Measurements from ENCODE around the gene GPC6. TPM values are rescaled to one million over a fixed set of nuclear protein-coding genes. Genes with fewer than 3 reads are reported as not detected.

GPC6 gene
- total RNA-seq, 1 experiment from 2014 or later: 63.7 TPM

DNA sequence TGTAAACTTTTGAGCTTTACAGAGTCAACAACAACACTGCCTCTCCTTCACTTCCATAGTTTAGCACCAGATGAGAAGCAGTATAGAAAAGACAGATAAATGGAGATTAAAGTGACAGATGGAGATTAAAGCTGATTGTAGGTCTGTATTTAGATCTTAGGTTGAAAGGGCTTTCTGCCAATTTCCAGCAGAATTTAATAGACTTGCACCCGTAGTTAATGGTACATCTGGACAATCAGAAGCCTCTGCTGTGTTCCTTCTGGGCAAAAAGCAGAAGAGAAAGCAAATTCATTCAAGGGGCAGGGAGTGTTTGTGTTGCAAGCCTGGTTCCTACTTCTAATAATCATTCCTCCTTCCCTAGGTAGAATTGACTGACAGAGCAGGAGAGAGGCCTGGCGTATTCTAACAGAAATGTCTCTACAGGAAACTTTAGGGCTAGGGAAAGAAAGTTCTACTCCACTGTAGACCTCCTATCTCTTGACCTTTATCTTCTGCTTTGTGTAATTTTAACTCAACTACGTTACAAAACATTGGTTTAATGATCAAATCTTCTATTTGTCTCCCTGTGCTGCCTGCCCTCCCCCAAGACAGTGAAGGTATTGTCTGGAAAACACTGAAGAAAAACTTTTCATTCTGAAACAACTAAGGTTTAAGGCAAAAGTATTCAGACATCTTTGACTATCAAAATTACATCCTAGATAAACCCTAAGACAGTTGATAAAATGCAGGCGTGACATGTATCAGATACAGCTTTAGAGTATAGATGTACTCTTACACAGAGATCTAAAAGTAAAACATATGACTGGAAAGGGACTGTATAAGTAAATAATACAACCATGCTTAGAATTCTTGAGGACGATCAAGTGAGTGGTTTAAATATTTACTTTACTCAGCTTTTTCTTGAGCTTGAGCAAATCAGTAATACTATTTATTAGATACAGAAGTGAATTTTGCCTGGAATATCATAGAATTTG is 44.4 kb downstream of the GPC6 start:
- no peaks in the 10 kb centered on the region for H3K36me3 ChIP-seq (replicated peaks; ENCODE audit: control insufficient read depth, insufficient read depth, low read length)
- H3K27me3 ChIP-seq (ENCODE audit: control insufficient read depth, insufficient read depth, low read length): no peaks in the 10 kb centered on the region
- DNase-seq: no peak
- H3K4me3 ChIP-seq (ENCODE audit: insufficient read depth, low read depth, low read length): no peak overlapping the region

DNA sequence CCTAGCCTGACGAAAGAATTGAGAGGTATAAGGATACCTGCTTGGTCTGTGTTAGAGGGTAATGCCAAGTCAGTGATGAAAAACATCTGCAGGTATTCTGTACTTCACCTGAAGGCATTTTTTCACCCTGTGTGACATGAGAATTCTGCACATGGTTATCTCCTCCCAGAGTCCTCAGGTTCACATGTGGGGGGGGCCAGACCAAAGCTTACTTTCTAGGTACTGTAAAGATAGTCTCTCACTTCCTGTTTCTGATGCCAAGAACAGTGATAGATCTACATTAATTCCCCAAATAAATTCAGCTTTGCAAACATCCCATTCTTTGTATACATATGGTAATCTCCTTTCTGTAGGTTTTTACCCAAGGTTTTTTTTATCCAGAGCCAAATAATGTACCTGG is 53.4 kb downstream of the GPC6 start:
- H3K27me3 ChIP-seq (ENCODE audit: control insufficient read depth, insufficient read depth, low read length): no peaks in the 10 kb centered on the region
- no peak for DNase-seq
- no peak overlapping the region for H3K4me3 ChIP-seq (ENCODE audit: insufficient read depth, low read depth, low read length)
- H3K36me3 ChIP-seq (replicated peaks; ENCODE audit: control insufficient read depth, insufficient read depth, low read length): no peaks in the 10 kb centered on the region

DNA sequence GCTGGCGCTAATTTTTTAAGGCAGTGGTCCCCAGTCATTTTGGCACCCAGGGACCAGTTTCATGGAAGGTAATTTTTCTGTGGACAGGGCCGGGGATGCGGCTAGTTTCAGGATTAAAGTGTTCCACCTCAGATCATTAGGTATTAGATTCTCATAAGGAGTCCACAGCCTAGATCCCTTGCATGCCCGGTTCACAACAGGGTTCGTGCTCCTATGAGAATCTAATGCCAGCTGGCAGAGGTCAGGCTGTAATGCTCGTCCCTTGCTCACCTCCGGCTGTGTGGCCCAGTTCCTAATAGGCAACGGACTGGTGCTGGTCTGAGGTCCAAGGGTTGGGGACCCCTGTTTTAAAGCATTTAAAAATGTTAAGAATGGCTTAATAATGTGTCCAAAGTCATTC is 54.1 kb downstream of the GPC6 start:
- H3K36me3 ChIP-seq (replicated peaks; ENCODE audit: control insufficient read depth, insufficient read depth, low read length): no peaks in the 10 kb centered on the region
- no peaks in the 10 kb centered on the region for H3K27me3 ChIP-seq (ENCODE audit: control insufficient read depth, insufficient read depth, low read length)
- no peak for DNase-seq
- no peak overlapping the region for H3K4me3 ChIP-seq (ENCODE audit: insufficient read depth, low read depth, low read length)

DNA sequence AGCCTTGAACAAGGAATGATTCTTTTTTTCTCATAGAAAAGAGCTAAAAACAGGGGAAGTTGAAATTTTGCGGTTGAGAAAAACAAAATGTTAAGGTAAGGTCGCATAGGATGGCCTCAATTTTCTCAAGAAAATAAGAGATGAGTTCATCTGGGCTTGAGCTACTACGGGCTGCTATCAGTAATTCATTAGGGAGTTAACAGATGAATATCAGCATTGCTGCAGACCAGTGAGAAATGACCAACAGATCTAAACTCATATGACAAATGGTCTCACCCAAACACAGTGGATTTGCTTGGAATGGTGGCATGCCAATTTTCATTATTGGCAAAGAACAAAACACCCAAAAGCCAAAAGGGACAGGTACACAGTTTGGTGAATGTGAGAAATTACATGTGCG is 56.6 kb downstream of the GPC6 start:
- Histone ChIP-seq H3K27me3 (ENCODE audit: control insufficient read depth, insufficient read depth, low read length) (no peaks in the 10 kb centered on the region), H3K4me3 (ENCODE audit: insufficient read depth, low read depth, low read length) (no peak overlapping the region), H3K36me3 (replicated peaks; ENCODE audit: control insufficient read depth, insufficient read depth, low read length) (no peaks in the 10 kb centered on the region)
- DNase-seq: no peak

DNA sequence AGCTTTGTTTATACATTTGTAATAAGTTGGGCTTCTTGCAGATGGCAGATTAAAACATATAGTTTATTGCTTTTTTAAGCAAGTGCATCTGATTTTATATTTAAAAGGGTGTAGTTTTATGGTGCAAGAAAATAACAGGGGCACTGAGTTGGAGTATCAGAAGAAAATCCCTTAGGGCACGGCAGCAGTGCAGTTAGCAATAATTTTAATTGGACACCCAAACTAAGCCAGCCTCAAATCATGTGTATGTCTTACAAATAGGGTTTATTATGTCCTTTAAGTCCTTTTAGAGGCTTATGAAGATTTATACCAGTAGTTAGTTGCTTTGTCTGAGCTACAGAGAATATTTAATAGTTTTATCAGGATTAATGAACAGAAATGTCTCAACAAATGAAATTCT is 57.5 kb downstream of the GPC6 start:
- Histone ChIP-seq H3K4me3 (ENCODE audit: insufficient read depth, low read depth, low read length) (no peak overlapping the region), H3K27me3 (ENCODE audit: control insufficient read depth, insufficient read depth, low read length) (no peaks in the 10 kb centered on the region), H3K36me3 (replicated peaks; ENCODE audit: control insufficient read depth, insufficient read depth, low read length) (no peaks in the 10 kb centered on the region)
- no peak for DNase-seq

DNA sequence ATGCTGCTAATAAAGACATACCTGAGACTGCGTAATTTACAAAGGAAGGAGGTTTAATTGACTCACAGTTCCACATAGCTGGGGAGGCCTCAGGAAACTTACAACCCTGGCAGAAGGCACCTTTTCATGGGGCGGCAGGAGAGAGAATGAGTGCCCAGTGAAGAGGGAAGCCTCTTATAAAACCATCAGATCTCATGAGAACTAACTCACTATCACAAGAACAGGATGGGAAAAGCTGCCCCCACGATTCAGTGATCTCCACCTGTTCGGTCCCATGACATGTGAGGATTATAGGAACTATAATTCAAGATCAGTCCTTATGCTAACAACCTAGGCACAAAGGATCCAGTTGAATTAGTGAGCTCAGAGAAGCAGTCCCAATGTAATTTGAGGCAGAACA is 59.4 kb downstream of the GPC6 start:
- DNase-seq: no peak
- no peak overlapping the region for H3K4me3 ChIP-seq (ENCODE audit: insufficient read depth, low read depth, low read length)

DNA sequence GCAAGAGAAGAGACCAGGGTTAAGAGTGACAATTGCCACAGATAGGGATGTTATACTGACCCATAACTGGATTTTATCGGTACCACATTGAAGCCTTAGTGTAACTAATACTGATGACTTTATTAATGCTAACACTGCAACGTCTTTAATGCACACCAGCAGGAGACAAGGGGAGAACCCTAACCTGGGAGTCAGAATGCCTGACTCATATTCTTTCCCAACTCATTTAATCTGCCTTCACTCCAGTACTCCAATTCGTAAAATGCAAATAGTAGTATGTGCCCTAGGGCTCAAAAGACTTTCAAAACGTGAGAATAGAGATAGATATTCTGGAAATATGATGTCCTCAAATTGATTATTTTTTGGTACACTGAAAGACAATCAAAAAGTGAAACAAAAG is 62.4 kb downstream of the GPC6 start:
- Histone ChIP-seq H3K36me3 (replicated peaks; ENCODE audit: control insufficient read depth, insufficient read depth, low read length) (no peaks in the 10 kb centered on the region), H3K4me3 (ENCODE audit: insufficient read depth, low read depth, low read length) (no peak overlapping the region), H3K27me3 (ENCODE audit: control insufficient read depth, insufficient read depth, low read length) (no peaks in the 10 kb centered on the region)
- no peak for DNase-seq

More for the DNA sequence above, 59.4 kb downstream of the GPC6 start:
- H3K27me3 ChIP-seq (ENCODE audit: control insufficient read depth, insufficient read depth, low read length): no peaks in the 10 kb centered on the region
- H3K36me3 ChIP-seq (replicated peaks; ENCODE audit: control insufficient read depth, insufficient read depth, low read length): no peaks in the 10 kb centered on the region

DNA sequence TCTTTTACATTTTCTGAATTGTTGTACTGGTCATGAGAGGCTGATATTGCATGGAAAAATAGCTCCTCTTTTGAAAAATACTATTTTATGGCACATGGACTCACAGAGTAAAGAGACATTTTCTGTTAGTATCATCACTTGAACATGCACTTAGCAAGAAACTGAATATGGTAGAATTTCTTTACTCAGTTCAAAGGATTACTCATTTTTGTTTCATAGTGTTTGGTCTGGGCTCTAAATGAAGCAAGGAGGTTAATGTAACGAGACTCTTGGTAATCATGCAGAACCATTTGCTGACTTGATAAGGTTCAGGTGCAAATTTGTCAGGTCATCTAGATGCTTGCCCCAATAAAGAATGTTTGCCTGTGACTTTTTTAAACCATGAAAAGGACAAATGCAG is 63.2 kb downstream of the GPC6 start:
- Histone ChIP-seq H3K27me3 (ENCODE audit: control insufficient read depth, insufficient read depth, low read length) (no peaks in the 10 kb centered on the region), H3K4me3 (ENCODE audit: insufficient read depth, low read depth, low read length) (no peak overlapping the region), H3K36me3 (replicated peaks; ENCODE audit: control insufficient read depth, insufficient read depth, low read length) (no peaks in the 10 kb centered on the region)
- DNase-seq: no peak

DNA sequence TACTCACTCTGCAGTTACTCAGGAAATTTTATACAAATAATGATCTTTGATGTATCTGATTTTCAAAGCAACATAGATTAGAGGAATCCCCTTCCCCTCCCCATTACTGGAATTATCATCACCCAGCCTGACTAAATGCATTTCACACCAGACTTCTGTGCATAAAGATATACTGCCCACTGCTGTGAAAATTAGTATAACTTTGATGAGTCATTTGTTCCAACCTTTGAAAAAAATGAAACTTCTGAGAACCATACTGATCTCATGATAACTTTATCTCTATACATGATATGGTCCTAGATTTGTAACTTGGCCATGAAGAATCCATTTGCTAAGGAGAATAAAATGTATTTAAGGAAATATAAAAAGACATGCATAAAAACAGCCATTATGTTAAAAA is 63.9 kb downstream of the GPC6 start:
- no peak for DNase-seq
- no peak overlapping the region for H3K4me3 ChIP-seq (ENCODE audit: insufficient read depth, low read depth, low read length)
- no peaks in the 10 kb centered on the region for H3K36me3 ChIP-seq (replicated peaks; ENCODE audit: control insufficient read depth, insufficient read depth, low read length)
- H3K27me3 ChIP-seq (ENCODE audit: control insufficient read depth, insufficient read depth, low read length): no peaks in the 10 kb centered on the region

DNA sequence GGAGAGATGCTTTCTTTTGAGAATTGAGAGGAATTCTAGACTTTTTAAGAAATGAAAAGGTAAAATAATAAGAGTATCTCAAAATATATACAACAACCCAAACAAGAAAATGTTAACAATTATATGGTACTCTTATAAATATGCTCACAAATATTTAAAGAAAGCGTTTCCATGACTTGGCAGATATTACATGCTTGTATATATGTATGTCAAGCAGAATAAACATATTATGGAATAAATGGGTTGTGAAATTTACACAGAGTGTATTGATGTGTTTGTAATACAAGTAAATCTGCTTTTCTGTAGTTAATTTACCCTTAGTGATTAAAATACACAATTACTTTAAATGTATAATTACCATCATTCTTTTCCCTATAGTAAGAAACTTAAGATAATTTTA is 65.8 kb downstream of the GPC6 start:
- no peaks in the 10 kb centered on the region for H3K27me3 ChIP-seq (ENCODE audit: control insufficient read depth, insufficient read depth, low read length)
- H3K4me3 ChIP-seq (ENCODE audit: insufficient read depth, low read depth, low read length): no peak overlapping the region
- no peaks in the 10 kb centered on the region for H3K36me3 ChIP-seq (replicated peaks; ENCODE audit: control insufficient read depth, insufficient read depth, low read length)
- DNase-seq: no peak

DNA sequence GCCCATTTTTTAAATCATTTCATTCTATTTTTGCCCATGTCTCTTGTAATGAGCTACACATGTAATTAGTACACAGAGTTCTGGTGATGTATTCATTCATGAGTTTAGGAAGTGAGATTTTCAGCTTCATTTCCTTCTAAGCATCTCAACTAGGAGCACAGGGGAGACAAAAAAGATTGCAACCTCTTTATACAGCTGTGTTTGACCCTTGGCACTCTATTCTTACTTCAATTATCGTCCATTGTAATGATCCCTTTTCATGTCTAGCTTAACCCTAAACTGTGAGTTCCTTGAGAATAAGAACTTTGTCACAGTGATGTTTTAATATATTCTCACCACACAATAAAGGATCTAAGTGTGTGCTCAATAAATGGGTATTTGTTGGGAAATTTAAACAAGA is 67.1 kb downstream of the GPC6 start:
- no peak for DNase-seq
- no peaks in the 10 kb centered on the region for H3K36me3 ChIP-seq (replicated peaks; ENCODE audit: control insufficient read depth, insufficient read depth, low read length)
- no peak overlapping the region for H3K4me3 ChIP-seq (ENCODE audit: insufficient read depth, low read depth, low read length)
- H3K27me3 ChIP-seq (ENCODE audit: control insufficient read depth, insufficient read depth, low read length): no peaks in the 10 kb centered on the region

DNA sequence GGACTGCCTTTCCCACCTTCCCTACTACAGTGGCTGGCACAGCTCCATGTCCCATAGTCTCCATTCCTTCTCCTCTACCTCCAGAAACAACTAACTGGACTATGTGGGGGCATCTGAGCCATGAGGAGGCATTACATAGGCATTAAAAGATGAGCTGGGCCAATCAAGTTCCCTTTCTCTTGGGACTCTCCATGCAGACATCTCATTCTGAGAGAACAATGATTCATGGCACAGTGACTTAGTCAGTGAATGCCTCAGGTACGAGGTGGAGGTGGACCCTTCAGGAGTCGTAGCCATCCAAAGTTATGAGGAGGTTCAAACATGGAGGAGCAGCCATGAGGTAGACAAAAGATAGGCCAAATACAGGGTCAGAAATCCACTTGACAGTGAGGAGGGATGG is 70.0 kb downstream of the GPC6 start:
- H3K36me3 ChIP-seq (replicated peaks; ENCODE audit: control insufficient read depth, insufficient read depth, low read length): no peaks in the 10 kb centered on the region
- DNase-seq: no peak
- no peak overlapping the region for H3K4me3 ChIP-seq (ENCODE audit: insufficient read depth, low read depth, low read length)
- no peaks in the 10 kb centered on the region for H3K27me3 ChIP-seq (ENCODE audit: control insufficient read depth, insufficient read depth, low read length)

DNA sequence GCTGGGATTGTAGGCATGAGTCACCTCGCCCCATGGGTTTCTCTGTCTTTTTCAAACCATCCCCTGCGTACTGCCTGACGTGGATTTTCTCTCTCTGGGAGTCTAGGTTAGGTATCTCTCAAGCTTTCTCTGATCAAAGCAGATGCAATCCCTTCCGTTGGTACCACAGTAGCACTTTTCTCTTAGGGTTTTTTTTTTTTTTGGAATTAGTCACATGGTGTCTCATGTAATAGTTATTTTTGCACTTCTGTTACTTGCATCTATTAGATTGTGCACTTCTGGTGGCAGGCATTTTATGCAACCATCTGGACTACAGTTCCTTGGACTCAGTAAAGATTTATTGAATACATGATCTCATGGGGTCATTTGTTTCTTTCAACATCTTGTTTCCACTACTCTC is 72.1 kb downstream of the GPC6 start:
- DNase-seq: no peak
- Histone ChIP-seq H3K4me3 (ENCODE audit: insufficient read depth, low read depth, low read length) (no peak overlapping the region), H3K27me3 (ENCODE audit: control insufficient read depth, insufficient read depth, low read length) (no peaks in the 10 kb centered on the region), H3K36me3 (replicated peaks; ENCODE audit: control insufficient read depth, insufficient read depth, low read length) (no peaks in the 10 kb centered on the region)

DNA sequence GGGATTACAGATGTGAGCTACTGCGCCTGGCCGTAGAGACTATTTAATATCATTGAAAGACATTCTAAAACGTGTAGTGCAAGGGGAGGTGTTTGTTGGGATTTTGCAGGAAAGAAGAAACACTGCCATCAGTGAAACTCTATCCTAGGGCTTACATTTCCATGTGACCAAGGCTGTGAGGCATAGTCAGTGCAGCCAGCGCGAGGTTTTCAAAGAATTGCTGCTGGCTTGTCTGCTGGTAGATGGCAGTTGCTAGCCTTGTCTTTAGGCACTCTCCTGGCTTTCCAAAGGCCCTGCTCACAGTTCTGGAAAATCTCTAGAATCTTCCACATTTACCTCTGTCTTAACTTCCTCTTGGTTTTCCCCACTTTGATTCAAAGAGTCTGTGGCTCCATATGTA is 77.5 kb downstream of the GPC6 start:
- no peak for DNase-seq
- Histone ChIP-seq H3K36me3 (replicated peaks; ENCODE audit: control insufficient read depth, insufficient read depth, low read length) (no peaks in the 10 kb centered on the region), H3K4me3 (ENCODE audit: insufficient read depth, low read depth, low read length) (no peak overlapping the region), H3K27me3 (ENCODE audit: control insufficient read depth, insufficient read depth, low read length) (no peaks in the 10 kb centered on the region)

DNA sequence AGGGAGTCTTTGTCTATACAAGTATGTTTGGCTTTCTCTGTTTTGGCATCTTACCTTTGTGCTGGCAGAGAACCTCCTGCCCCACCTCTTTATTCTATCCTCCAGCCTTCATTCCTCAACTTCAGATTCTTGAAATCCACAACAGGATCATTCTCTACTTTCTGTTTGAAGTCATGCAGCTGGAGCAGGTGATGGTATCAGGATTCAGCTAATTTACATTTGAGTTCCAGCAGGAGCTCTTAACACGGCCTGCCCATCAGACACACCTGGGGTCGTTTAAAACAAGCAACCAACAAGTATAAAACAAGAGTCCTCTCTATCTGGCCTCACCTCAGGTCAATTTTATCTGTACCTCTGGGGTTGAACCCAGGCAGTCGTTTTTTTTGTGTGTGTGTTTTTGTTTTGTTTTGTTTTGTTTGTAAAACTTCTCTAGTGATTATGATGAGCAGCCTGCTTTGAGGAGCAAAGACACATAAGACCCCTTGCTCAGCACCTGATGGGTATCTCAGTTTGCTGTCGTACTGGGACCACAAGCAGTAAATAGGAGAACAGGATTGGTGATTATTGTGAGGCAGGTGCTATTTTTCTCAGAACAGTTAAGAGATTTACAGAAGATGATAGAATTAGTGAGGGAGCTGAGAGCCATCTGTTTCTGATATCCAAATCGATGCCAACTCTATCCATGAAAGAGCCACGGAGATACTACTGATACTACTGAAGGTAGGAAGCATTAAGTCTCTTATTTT is 78.4 kb downstream of the GPC6 start:
- Histone ChIP-seq H3K4me3 (ENCODE audit: insufficient read depth, low read depth, low read length) (no peak overlapping the region), H3K36me3 (replicated peaks; ENCODE audit: control insufficient read depth, insufficient read depth, low read length) (no peaks in the 10 kb centered on the region), H3K27me3 (ENCODE audit: control insufficient read depth, insufficient read depth, low read length) (no peaks in the 10 kb centered on the region)
- DNase-seq: peak; percentile 39
